Activated T-cell treated with anti-CD3 and anti-CD28 coated beads, Interleukin-2, amount 50 U/mL, for 72 hours (primary cell): ENCODE data around the gene PBOV1. TPM values are rescaled to one million over a fixed set of nuclear protein-coding genes. Genes with fewer than 3 reads are reported as not detected.
"Not testable (repeated sequence)": the region's sequence is repeated elsewhere in the genome, so short reads cannot be mapped to it uniquely, and the experiment has no call there.

Experiments used
- ATAC-seq, 2 donors: fragments of 150-1000 bp; cut with Tn5 transposase; replicated peaks in 1 of 2; 2 replicates each; pipeline ENCODE4 v1.10.0; 2021; ENCODE audit warnings: moderate library complexity in 2 of 2, mild to moderate bottlenecking in 1 of 2
- DNase-seq, 2 donors: peaks; one replicate each; pipeline ENCODE4 v3.0.0; 2021 to 2022; ENCODE audit warnings: mixed read lengths in 1 of 2
- H3K27ac Mint-ChIP-seq: one replicate; pipeline ENCODE4 v1.8.0; 2022; ENCODE audit warnings: mild to moderate bottlenecking, moderate library complexity, mixed read lengths
- H3K27me3 Mint-ChIP-seq: one replicate; pipeline ENCODE4 v1.8.0; 2022; ENCODE audit warnings: low read depth, mixed read lengths
- H3K36me3 Mint-ChIP-seq, 2 donors: one replicate each; pipeline ENCODE4 v1.8.0; 2022; ENCODE audit warnings: mixed read lengths in 2 of 2, mild to moderate bottlenecking in 1 of 2; ENCODE audit not compliant: insufficient read depth in 2 of 2
- H3K4me1 Mint-ChIP-seq: one replicate; pipeline ENCODE4 v1.8.0; 2022; ENCODE audit warnings: low read depth, mixed read lengths
- H3K4me3 Mint-ChIP-seq, 2 donors: one replicate each; pipeline ENCODE4 v1.8.0; 2022; ENCODE audit warnings: mild to moderate bottlenecking in 2 of 2, mixed read lengths in 2 of 2, moderate library complexity in 2 of 2
- H3K9me3 Mint-ChIP-seq, 2 donors: one replicate each; pipeline ENCODE4 v1.8.0; 2022; ENCODE audit warnings: mixed read lengths in 2 of 2
- total RNA-seq, 2 donors: library from RNA; stranded (reverse); gene quantifications; one replicate each; pipeline ENCODE4 v1.2.3, GENCODE V29; 2022

The PBOV1 gene
- total RNA-seq, 2 donors from 2014 or later, result not detected

DNA sequence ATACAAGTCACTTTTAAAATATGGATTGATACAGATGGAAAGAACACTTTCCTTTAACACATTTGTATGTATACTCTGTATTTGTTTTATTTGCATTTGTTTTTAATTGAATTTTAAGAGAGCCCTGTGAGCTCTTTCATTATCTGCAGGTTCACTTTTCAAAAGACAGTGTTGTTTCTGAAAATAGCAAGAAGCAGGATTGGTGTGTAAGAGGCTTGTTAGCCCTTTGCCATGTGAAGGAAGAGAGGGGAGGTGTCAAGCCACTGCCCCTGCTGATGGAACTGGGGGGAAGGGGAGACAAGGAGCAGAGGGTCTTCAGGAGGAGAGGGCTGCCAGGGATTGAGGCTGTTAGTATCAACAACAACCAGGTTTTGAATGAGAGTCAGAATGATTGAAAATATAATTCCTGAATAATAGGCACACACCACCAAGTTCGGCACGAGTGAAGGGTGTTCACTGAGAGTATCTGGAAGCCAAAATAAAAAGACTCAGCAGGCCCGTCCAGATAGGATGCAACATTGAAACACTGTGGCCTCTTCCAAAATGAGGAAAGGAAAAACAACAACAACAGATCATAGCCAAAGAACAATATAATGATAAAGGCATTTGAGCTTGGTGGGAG is 12.6 kb upstream of the PBOV1 start:
- ATAC-seq (no peak), DNase-seq (no peak)
- Mint-ChIP-seq H3K27me3 (peaks cover 37% of the 10 kb centered on the region), H3K4me3 (no peak overlapping the region), H3K9me3 (no peaks in the 10 kb centered on the region), H3K4me1 (no peaks in the 10 kb centered on the region), H3K36me3 (no peaks in the 10 kb centered on the region), H3K27ac (no peak overlapping the region)

DNA sequence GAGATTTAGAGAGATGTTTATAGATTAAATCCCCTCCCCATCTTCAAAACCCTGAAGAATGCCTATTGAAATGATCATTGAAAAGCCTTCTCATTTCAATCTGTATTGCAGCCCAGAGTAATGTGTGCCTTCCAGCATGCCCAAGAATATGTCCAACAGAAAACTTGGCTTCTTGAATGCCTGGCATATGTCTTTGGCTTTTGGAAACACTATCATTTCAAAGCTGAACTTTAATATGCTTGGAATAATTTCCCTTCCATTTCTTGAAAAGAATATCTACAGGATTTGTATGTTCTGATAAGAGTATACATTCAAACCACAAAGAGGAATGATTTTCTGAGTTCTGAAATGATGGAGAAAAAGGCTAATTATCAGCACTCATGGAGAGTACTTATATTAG is 11.9 kb upstream of the PBOV1 start:
- Mint-ChIP-seq H3K9me3 (no peaks in the 10 kb centered on the region), H3K27me3 (peaks cover 37% of the 10 kb centered on the region), H3K36me3 (no peaks in the 10 kb centered on the region), H3K4me1 (no peaks in the 10 kb centered on the region), H3K27ac (no peak overlapping the region), H3K4me3 (no peak overlapping the region)
- no peak for ATAC-seq
- DNase-seq, result no peak

DNA sequence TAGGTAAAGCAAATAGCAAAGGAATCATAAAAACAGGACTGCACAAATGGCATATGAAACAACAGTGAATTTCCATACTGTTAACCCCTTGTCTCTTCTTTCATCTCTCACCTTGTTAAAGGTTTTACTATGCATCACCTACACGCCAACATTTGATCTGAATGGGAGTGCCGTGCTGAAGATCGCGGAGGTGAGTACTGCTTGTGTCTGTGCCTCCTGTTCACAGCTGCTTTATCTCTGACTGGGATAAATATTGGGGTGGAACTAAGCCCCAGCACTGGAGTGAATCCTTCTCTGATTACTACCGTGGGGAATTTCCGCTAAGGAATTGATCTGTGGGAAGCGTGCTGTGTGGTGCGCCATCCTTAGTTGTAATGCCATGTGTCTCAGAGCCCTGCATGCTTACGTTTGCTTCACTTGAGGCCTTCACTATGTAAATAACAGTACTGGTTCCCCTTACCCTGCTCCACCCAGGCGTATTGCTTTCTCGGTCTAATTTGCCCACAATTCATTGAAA is 11.4 kb upstream of the PBOV1 start:
- Mint-ChIP-seq H3K4me1 (no peaks in the 10 kb centered on the region), H3K4me3 (no peak overlapping the region), H3K9me3 (no peaks in the 10 kb centered on the region), H3K27me3 (peaks cover 37% of the 10 kb centered on the region), H3K27ac (no peak overlapping the region), H3K36me3 (no peaks in the 10 kb centered on the region)
- ATAC-seq, result no peak
- no peak for DNase-seq

DNA sequence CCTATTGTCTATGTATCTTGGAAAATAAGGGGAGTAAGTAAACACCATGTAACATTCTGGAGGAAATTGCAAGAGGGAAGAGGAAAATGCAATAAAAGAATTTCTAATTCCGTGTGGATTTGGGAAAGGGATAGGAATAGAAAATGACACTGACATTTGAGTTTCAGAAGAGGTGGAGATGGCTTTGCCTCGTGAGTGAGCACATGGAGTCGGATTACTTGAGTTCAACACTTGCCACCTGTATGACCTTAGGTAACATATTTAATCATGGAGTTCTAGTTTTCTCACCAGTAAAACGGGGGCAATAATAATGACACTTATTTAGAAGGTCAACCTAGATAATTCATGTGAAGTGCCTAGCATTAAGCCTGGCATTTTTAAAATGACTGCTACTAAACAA is 10.8 kb upstream of the PBOV1 start:
- peaks cover 37% of the 10 kb centered on the region for H3K27me3 Mint-ChIP-seq
- no peak for ATAC-seq
- H3K27ac Mint-ChIP-seq, result no peak overlapping the region

DNA sequence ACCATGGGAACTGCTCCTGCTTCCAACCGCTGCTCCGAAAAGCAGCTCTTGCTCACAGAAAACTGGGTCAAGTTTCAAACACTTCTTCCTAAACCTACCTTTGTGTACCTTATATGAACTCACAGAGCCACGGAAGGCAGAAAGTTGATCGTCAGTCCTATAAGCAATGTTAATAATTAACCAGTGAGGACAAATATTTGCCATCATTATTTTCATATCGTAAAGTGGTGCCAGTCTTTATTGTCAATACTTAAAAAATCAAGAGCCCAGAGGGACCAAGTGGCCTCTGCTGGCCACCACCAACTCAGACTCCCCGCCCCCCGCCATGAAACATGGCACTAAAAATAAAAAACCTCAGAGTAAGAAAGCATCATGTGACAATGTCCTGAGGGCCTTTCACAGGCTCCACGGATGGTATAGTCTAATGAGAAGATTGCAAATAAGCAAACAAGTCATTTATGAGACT is 9.1 kb upstream of the PBOV1 start:
- Mint-ChIP-seq H3K4me3 (no peak overlapping the region), H3K36me3 (no peaks in the 10 kb centered on the region), H3K27ac (no peak overlapping the region), H3K27me3 (peaks cover 37% of the 10 kb centered on the region), H3K9me3 (no peaks in the 10 kb centered on the region), H3K4me1 (no peaks in the 10 kb centered on the region)
- ATAC-seq (no peak), DNase-seq (no peak)

More for the DNA sequence above, 10.8 kb upstream of the PBOV1 start:
- Mint-ChIP-seq H3K36me3 (no peaks in the 10 kb centered on the region), H3K4me1 (no peaks in the 10 kb centered on the region), H3K9me3 (no peaks in the 10 kb centered on the region), H3K4me3 (no peak overlapping the region)
- no peak for DNase-seq

DNA sequence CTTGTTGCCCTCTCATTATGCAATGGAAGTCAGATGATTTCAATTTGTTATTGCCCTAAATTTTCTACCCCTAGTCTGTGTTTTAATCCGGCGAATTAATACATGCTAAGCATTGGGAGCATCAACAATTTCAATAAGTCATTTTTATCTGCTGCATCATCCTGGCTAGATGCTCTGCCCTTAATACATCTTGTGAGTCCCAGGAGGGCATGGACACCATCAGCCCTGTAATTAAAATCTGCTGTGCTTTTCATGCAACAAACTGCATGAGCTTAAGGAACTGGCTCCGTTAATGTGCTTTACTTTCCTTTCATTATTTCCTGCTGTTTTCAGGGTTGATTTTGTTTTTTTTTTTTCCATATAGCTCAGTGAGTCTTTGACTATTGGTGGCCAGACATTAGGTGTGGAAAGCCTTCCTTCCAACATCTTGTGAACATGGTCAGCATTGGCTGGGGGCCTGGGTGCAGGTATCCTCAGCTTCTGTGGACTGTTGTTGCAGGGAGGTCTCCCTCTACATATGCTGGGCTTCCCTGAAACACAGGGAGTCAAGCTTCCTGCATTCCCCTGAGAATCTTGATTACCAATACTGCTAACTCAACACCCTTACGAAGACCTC is 8.5 kb upstream of the PBOV1 start:
- peaks cover 37% of the 10 kb centered on the region for H3K27me3 Mint-ChIP-seq
- no peaks in the 10 kb centered on the region for H3K4me1 Mint-ChIP-seq
- no peak overlapping the region for H3K4me3 Mint-ChIP-seq
- DNase-seq (no peak), ATAC-seq (no peak)
- H3K9me3 Mint-ChIP-seq, result no peaks in the 10 kb centered on the region
- no peak overlapping the region for H3K27ac Mint-ChIP-seq
- no peaks in the 10 kb centered on the region for H3K36me3 Mint-ChIP-seq

DNA sequence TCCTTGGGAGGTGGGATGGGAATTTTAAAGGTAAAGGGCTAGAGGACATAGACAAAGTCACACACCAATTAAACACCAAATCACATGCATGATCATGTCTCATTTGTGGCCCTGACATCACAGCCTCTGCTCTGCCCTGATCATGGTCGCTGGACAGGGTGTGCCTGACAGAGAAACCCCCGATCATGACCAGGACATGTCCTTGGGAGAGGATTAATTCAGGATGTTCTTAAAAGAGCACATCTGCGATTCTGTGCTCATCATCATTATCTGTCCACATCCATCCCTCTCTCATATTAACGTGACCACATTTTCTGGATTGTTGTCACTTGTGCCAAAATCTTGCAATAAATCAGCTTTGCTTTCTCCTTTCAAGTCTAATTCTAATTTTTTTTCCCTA is 7.7 kb upstream of the PBOV1 start:
- no peak for DNase-seq
- Mint-ChIP-seq H3K4me3 (no peak overlapping the region), H3K27ac (no peak overlapping the region), H3K36me3 (no peaks in the 10 kb centered on the region), H3K27me3 (peaks cover 42% of the 10 kb centered on the region), H3K4me1 (no peaks in the 10 kb centered on the region), H3K9me3 (no peaks in the 10 kb centered on the region)
- ATAC-seq, result no peak

DNA sequence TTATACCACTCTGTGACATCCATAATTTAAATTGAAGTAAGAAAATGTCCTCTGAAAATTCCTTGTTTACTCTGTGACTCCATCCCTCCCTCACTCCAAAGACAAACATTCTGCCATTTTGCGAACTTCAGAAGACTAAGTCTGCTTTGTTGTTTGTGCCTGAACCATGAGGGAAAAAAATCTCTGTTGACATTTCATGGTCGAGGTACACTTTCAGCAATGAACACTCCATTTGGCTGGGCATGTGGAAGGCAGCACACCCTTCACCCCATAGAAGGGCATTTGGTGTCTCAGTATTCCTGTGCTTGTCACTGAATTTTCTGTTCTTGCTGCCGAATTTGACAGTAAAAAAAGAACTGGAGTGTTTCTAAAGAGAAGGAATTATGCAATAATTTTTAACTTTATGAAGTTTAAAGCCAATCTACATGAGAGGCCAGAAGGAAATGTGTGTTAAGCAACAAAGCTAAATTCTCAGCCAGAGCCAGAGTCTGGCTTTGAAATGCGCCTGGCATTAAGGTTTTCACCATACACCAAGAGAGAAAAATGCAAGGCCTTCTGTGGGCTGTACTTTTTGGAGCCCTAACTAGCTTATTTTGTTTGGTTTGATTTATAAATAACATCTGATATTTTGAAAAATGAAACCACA is 4.7 kb upstream of the PBOV1 start:
- no peak overlapping the region for H3K4me3 Mint-ChIP-seq
- H3K27me3 Mint-ChIP-seq, result peaks cover 29% of the 10 kb centered on the region
- DNase-seq (no peak), ATAC-seq (no peak)
- H3K4me1 Mint-ChIP-seq, result no peaks in the 10 kb centered on the region
- no peak overlapping the region for H3K27ac Mint-ChIP-seq
- H3K9me3 Mint-ChIP-seq, result no peaks in the 10 kb centered on the region
- no peaks in the 10 kb centered on the region for H3K36me3 Mint-ChIP-seq

DNA sequence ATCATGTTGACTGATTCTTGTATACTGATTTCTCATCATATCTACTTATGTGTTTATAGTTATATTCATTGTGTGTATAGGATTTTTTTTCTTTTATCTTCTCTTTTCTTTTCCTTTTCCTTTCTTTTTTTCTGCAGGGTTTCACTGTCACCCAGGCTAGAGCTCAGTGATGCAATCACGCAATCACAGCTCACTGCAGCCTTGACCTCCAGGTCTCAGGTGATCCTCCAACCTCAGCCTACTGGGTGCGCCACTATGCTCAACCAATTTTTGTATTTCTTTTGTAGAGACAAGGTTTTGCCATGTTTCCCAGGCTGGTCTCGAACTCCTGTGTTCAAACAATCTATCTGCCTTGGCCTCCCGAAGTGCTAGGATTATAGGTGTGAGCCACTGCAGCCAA is 1.6 kb upstream of the PBOV1 start:
- ATAC-seq, result no peak
- Mint-ChIP-seq H3K36me3 (no peaks in the 10 kb centered on the region), H3K27me3 (peaks cover 33% of the 10 kb centered on the region), H3K9me3 (no peaks in the 10 kb centered on the region), H3K27ac (no peak overlapping the region), H3K4me3 (no peak overlapping the region), H3K4me1 (no peaks in the 10 kb centered on the region)
- DNase-seq, result no peak

DNA sequence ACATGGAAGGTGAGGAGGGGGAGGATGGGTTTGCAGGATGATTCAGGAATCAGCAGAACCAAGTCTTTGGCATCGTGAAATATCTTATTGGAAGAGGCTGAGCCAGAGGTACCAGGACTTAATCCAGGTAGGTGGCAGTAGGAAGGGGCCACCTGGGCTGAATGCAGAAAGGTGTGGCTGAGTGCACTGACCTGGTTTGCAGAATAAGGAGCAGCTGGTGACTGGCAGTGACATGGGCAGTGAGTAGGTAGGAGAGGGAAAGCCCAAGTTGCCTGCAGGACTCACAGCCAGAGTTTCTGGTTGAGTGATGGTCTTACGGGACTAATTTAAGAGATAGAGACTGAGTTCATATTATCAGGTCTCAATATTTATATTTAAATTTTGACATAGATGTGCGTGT is 1.1 kb upstream of the PBOV1 start:
- Mint-ChIP-seq H3K36me3 (no peaks in the 10 kb centered on the region), H3K4me3 (no peak overlapping the region), H3K9me3 (no peaks in the 10 kb centered on the region), H3K27ac (no peak overlapping the region), H3K4me1 (no peaks in the 10 kb centered on the region), H3K27me3 (peaks cover 34% of the 10 kb centered on the region)
- ATAC-seq (no peak), DNase-seq (no peak)

DNA sequence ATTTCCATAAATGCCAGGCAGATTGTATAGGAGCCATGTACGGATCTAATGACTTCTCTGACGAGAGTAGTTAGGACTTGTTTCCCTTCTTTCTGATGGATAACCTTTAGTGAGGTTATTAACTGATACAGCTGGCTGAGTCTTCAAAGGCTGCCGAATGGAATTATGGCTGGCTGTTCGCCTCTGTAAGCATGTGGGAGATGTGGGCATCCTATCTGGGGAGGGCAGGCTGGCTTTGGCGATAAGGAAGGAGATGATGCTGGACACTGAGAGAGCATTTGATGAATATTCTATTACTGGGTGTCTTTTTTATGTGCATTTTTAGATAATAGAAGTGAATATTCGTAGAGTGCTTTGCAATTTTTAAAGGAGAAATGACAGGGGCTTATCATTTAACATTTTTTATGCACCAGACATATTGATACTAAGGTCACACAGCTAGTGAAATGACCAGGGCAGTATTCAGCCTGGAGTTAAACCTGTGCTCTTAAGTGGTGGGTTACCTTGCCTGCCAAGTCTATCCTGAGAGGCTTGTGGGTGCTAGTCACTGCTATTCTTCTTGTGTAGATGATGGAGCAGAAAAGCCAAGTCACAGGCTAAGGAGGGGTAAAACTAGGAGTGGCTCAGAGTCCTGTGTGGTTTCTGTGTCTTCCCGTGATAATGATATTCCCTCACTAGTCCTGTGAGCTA is 3.1 kb downstream of the PBOV1 start:
- no peak overlapping the region for H3K27ac Mint-ChIP-seq
- H3K9me3 Mint-ChIP-seq, result no peaks in the 10 kb centered on the region
- peaks cover 29% of the 10 kb centered on the region for H3K27me3 Mint-ChIP-seq
- no peak for DNase-seq
- no peaks in the 10 kb centered on the region for H3K36me3 Mint-ChIP-seq
- no peak for ATAC-seq
- no peaks in the 10 kb centered on the region for H3K4me1 Mint-ChIP-seq
- H3K4me3 Mint-ChIP-seq, result no peak overlapping the region

DNA sequence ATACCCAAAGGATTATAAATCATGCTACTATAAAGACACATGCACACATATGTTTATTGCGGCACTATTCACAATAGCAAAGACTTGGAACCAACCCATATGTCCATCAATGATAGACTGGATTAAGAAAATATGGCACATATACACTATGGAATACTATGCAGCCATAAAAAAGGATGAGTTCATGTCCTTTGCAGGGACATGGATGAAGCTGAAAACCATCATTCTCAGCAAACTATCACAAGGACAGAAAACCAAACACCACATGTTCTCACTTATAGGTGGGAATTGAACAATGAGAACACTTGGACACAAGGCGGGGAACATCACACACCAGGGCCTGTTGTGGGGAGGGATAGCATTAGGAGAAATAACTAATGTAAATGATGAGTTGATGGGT is 5.8 kb downstream of the PBOV1 start:
- peaks cover 23% of the 10 kb centered on the region for H3K27me3 Mint-ChIP-seq
- H3K27ac Mint-ChIP-seq, DNase-seq, H3K4me1 Mint-ChIP-seq, H3K9me3 Mint-ChIP-seq, H3K4me3 Mint-ChIP-seq, ATAC-seq, H3K36me3 Mint-ChIP-seq: not testable (repeated sequence)

DNA sequence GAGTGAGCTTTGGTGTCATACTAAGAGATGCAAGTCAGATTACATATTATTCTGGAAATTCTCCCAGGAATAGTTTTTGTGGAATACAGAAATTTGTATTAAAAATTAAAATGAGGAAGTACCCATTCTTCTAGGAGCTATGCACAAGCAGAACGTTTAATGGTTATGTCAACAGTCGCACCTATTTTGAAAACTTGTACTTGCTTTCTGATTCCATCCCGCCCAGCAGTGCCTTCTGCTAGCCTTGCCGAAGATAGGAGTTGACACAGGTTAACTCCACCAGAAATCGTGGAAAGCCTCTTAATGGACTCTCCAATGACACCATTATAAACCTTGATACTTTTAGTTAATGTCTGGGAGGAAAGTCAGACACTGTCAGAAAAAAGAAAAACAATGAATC is 6.7 kb downstream of the PBOV1 start:
- H3K4me1 Mint-ChIP-seq, result no peaks in the 10 kb centered on the region
- no peaks in the 10 kb centered on the region for H3K9me3 Mint-ChIP-seq
- H3K4me3 Mint-ChIP-seq, result no peak overlapping the region
- H3K27ac Mint-ChIP-seq, result no peak overlapping the region
- DNase-seq (no peak), ATAC-seq (no peak)
- peaks cover 28% of the 10 kb centered on the region for H3K27me3 Mint-ChIP-seq
- H3K36me3 Mint-ChIP-seq, result no peaks in the 10 kb centered on the region
